Retinal pigment epithelial cell (primary cell): ENCODE results near the gene SSH2.
"Not testable (repeated sequence)": the region's sequence is repeated elsewhere in the genome, so short reads cannot be mapped to it uniquely, and the experiment has no call there.

Experiments used
- DNase-seq: peaks from one replicate; pipeline ENCODE4 v3.0.0-alpha.2; 2010; ENCODE audit warnings: low read depth
- H3K4me3 ChIP-seq: 2 replicates; pipeline ENCODE4 v1.5.1; 2011; ENCODE audit warnings: mild to moderate bottlenecking, low read length, control low read depth, moderate library complexity
- CTCF ChIP-seq: conservative IDR thresholded peaks from 2 replicates; pipeline ENCODE4 v1.5.1; 2011; ENCODE audit warnings: low read depth, low read length, control low read depth, inconsistent platforms

Gene SSH2

DNA sequence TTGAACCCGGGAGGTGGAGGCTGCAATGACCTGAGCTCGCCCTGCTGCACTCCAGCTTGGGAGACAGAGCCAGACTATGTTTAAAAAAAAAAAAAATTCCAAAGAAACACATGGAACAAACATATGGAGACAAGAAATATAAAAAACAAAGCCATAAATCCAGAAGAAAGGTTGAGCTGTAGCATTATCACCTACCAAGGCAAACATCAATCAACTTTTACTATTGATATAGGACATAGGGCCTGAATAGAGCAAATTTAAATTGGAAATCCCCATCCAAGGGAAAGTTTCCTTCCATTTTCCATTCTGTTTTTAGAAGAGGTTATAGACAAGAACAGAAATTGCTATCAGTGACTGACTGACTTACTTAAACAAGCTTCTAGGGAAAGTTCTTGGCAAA is 56.6 kb downstream of the SSH2 start:
- no peak overlapping the region for H3K4me3 ChIP-seq
- DNase-seq, result no peak
- no peak for TF ChIP-seq CTCF

GRCh38 chr17:29870836-29871465 is 59.1 kb downstream of the SSH2 start:
- H3K4me3 ChIP-seq, result no peak overlapping the region
- no peak for DNase-seq
- TF ChIP-seq CTCF, result no peak

DNA sequence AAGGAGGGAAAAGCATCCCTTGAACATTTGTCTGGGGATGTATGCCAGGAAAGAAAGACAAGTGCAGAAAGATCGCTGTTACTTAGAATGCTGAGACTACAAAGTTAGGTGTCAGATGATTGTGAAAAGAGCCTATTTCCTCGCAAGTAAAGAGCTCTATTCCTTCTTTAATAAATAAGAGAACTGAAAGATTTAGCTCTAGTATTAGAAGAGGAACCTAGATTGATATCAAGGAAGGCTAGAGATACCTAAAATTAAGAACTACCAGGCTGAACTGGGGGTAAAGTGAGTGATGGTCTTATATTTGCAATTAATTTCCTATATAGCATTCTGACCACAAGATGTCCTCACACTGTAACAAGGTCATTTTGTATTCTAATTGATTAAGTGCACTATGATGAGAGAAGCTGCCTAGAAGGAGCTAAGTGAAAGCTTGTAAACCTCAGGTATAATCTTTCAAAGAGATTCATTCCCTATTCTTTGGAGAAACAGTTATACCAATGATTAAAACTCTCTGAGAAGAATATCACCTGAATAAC is 62.3 kb downstream of the SSH2 start:
- no peak overlapping the region for H3K4me3 ChIP-seq
- TF ChIP-seq CTCF, result peak; percentile 35
- DNase-seq, result no peak

- TF ChIP-seq CTCF, result no peak
- no peak for DNase-seq
Observed at GRCh38 chr17:29866746-29867404, 63.2 kb downstream of the SSH2 start.

GRCh38 chr17:29864615-29865014 is 65.4 kb downstream of the SSH2 start:
- no peak overlapping the region for H3K4me3 ChIP-seq
- DNase-seq, result no peak

More at GRCh38 chr17:29866746-29867404, 63.2 kb downstream of the SSH2 start:
- no peak overlapping the region for H3K4me3 ChIP-seq

DNA sequence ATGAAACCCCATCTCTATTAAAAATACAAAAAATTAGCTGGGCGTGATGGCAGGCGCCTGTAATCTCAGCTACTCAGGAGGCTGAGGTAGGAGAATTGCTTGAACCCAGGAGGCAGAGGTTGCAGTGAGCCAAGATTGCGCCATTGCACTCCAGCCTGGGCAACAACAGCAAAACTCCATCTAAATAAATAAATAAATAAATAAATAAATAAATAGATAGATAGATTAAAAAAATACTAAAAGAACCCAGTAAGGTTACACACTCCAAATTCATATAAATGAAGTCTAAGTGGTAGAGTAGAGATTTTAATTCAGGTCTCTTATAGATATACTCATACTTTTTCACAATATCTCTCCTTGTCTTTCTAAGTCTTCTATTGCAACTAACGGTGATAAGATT is 65.9 kb downstream of the SSH2 start:
- not testable (repeated sequence) for DNase-seq, H3K4me3 ChIP-seq

More at GRCh38 chr17:29864615-29865014, 65.4 kb downstream of the SSH2 start:
- TF ChIP-seq CTCF, result no peak

GRCh38 chr17:29862951-29863350 is 67.1 kb downstream of the SSH2 start:
- H3K4me3 ChIP-seq, result no peak overlapping the region
- no peak for TF ChIP-seq CTCF
- no peak for DNase-seq
